ENCODE results near the gene PHACTR2.
"Not testable (repeated sequence)": the region's sequence is repeated elsewhere in the genome, so short reads cannot be mapped to it uniquely, and the experiment has no call there.

The PHACTR2 gene

DNA sequence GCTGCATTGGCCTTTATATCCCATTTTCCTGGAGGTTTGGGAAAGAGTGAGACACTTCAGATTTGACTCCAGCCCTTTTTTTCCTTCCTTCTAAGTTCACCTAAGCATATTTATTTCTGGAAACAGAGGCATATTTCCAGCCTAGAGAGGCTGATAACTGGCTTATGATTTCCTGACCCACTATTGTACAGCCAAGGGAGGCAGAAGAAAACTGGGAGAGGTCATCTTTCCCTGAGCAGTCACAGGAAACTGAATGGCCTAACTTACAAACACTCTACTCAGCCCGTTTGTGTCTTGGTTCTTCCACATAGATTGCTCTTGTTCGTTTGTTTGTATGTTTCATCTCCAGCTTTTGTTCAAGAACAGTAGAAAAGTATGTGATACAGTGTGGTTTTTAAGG lies 101.2 kb downstream of the PHACTR2 start:
- Histone ChIP-seq H3K27me3 (ENCODE audit: control insufficient read depth, insufficient read depth, low read length, poor library complexity, severe bottlenecking) (no peaks in the 10 kb centered on the region), H3K27ac (ENCODE audit: insufficient read depth, low read depth, low read length, poor library complexity, severe bottlenecking) (no peak overlapping the region), H3K36me3 (ENCODE audit: control insufficient read depth, insufficient read depth, low read length) (peaks cover 5% of the 10 kb centered on the region), H3K4me3 (ENCODE audit: insufficient read depth, low read depth, low read length) (no peak overlapping the region), H3K4me1 (ENCODE audit: control insufficient read depth, insufficient read depth, low read length) (no peaks in the 10 kb centered on the region), H3K9me3 (ENCODE audit: control insufficient read depth, low read length) (no peaks in the 10 kb centered on the region)
- WGBS, 2 experiments, result 88 to 93% methylated on average over 2 of the region's 2 CpGs

DNA sequence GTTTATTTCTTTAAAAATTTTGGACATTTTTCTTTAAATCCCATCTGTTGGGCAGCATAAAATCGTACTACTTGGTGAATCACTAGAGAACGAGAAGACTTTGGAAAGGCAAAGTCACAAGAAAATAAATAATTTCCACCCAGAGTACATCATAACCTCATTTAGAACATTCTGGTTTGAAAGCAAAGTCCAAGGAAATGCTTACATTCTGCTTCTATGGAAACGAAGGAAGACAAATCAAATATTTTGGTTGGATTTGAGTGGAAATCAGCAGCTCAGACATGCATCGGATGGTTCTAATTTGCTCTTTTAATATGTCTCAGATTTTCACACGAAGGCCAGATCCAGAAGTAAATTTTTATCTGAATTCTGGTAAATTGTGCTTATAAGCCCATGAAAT lies 104.7 kb downstream of the PHACTR2 start:
- 96 to 98% methylated on average over 5 of the region's 5 CpGs for WGBS, 2 experiments
- H3K27me3 ChIP-seq (ENCODE audit: control insufficient read depth, insufficient read depth, low read length, poor library complexity, severe bottlenecking), result no peaks in the 10 kb centered on the region
- no peaks in the 10 kb centered on the region for H3K4me1 ChIP-seq (ENCODE audit: control insufficient read depth, insufficient read depth, low read length)
- no peak overlapping the region for H3K4me3 ChIP-seq (ENCODE audit: insufficient read depth, low read depth, low read length)
- peaks cover 6% of the 10 kb centered on the region for H3K36me3 ChIP-seq (ENCODE audit: control insufficient read depth, insufficient read depth, low read length)
- H3K27ac ChIP-seq (ENCODE audit: insufficient read depth, low read depth, low read length, poor library complexity, severe bottlenecking), result no peak overlapping the region
- H3K9me3 ChIP-seq (ENCODE audit: control insufficient read depth, low read length), result no peaks in the 10 kb centered on the region

DNA sequence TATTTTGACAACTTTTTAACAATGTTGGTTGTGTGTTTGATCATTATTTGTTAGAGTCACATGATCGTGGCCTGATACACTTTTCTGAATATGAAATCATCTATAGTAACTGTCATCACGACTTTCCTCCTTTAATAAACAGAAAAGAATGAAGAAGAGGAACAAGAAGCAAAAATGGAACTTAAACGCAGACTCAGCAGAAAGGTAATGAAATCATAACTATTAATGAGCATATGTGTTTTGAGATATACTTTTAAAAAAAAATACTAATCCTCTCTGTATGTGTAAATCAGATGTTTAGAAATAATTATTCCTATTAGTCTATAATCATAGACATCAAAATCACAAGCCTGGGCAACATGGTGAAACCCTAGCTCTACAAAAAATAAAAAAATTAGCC lies 105.3 kb downstream of the PHACTR2 start:
- 94% methylated on average over 2 of the region's 3 CpGs; no CpG with 5 or more reads in 1 of the 2 experiments for WGBS, 2 experiments
- H3K4me1 ChIP-seq (ENCODE audit: control insufficient read depth, insufficient read depth, low read length), result no peaks in the 10 kb centered on the region
- no peaks in the 10 kb centered on the region for H3K9me3 ChIP-seq (ENCODE audit: control insufficient read depth, low read length)
- H3K27me3 ChIP-seq (ENCODE audit: control insufficient read depth, insufficient read depth, low read length, poor library complexity, severe bottlenecking), result no peaks in the 10 kb centered on the region
- no peak overlapping the region for H3K4me3 ChIP-seq (ENCODE audit: insufficient read depth, low read depth, low read length)
- H3K36me3 ChIP-seq (ENCODE audit: control insufficient read depth, insufficient read depth, low read length), result peaks cover 6% of the 10 kb centered on the region
- no peak overlapping the region for H3K27ac ChIP-seq (ENCODE audit: insufficient read depth, low read depth, low read length, poor library complexity, severe bottlenecking)

DNA sequence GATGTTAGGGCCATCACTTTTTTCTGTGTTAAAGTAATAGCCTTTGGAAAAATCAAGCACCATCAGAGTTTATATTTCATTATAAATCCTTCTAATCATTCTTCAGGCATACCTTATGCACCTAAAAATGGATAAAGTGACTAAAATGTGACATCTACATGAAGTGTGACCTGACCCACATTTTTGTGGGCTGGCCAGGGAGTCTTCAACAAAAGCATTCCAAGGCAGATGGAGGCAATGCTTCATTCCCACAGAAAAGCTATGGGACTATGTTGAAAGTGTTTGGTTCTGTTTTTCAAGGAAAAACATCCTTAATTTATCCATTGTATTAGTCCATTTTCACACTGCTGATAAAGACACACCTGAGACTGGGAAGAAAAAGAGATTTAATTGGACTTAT lies 106.6 kb downstream of the PHACTR2 start:
- H3K27me3 ChIP-seq (ENCODE audit: control insufficient read depth, insufficient read depth, low read length, poor library complexity, severe bottlenecking), result no peaks in the 10 kb centered on the region
- H3K9me3 ChIP-seq (ENCODE audit: control insufficient read depth, low read length), result no peaks in the 10 kb centered on the region
- peaks cover 6% of the 10 kb centered on the region for H3K36me3 ChIP-seq (ENCODE audit: control insufficient read depth, insufficient read depth, low read length)
- no peak overlapping the region for H3K27ac ChIP-seq (ENCODE audit: insufficient read depth, low read depth, low read length, poor library complexity, severe bottlenecking)
- H3K4me3 ChIP-seq (ENCODE audit: insufficient read depth, low read depth, low read length), result no peak overlapping the region
- no peaks in the 10 kb centered on the region for H3K4me1 ChIP-seq (ENCODE audit: control insufficient read depth, insufficient read depth, low read length)

DNA sequence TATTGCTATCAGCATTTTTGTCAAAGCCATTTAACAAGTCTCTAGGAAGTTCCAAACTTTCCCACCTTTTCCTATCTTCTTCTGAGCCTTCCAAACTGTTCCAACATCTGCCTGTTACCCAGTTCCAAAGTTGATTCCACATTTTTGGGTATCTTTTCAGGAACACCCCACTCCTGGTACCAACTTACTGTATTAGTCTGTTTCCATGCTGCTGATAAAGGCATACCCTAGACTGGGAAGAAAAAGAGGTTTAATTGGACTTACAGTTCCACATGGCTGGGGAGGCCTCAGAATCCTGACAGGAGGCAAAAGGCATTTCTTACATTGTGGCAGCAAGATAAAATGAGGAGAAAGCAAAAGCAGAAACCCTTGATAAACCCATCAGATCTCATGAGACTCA lies 108.6 kb downstream of the PHACTR2 start:
- H3K27me3 ChIP-seq (ENCODE audit: control insufficient read depth, insufficient read depth, low read length, poor library complexity, severe bottlenecking); H3K36me3 ChIP-seq (ENCODE audit: control insufficient read depth, insufficient read depth, low read length); H3K4me1 ChIP-seq (ENCODE audit: control insufficient read depth, insufficient read depth, low read length); H3K27ac ChIP-seq (ENCODE audit: insufficient read depth, low read depth, low read length, poor library complexity, severe bottlenecking); H3K4me3 ChIP-seq (ENCODE audit: insufficient read depth, low read depth, low read length); H3K9me3 ChIP-seq (ENCODE audit: control insufficient read depth, low read length): not testable (repeated sequence)

DNA sequence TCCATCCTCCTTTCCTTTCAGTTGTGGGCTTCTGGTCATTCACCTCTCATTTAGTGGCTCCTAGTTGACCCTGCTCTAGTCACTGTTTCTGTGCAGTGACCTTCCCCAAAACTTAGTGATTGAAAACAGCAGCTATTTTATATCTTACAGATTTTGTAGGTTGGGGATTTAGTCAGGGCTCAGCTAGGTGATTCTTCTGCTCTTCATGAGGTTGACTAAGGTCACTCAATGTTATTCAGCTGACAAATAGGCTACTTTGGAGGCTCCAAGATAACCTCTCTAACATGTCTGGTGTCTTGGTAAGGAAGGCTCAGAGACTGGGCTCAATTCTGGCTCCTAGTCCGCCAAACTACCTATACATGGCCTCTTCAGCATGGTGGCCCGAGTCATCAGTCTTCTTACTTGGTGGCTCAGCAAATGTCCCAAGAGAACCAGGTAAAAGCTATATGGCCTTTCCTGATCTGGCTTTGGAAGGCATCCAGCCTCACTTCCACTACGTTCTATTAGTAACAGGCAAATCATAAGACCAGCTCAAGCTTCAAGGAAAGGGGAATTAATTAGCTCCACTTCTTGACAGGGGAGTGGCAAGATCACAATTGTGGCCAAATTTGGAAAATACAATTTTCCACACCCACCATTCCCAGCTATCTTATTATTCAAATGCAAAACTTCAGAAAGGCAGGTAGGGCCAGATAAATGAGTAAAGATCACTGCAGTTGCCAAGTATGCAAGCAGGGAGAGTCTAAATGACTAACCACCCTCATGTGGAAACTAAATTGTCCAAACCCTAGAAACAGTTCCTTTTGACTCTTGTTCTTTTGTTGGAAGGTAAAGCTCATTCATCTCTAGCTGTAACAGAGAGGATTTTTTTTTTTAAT lies 114.9 kb downstream of the PHACTR2 start:
- Histone ChIP-seq H3K4me3 (ENCODE audit: insufficient read depth, low read depth, low read length) (no peak overlapping the region), H3K4me1 (ENCODE audit: control insufficient read depth, insufficient read depth, low read length) (no peaks in the 10 kb centered on the region), H3K27me3 (ENCODE audit: control insufficient read depth, insufficient read depth, low read length, poor library complexity, severe bottlenecking) (no peaks in the 10 kb centered on the region), H3K27ac (ENCODE audit: insufficient read depth, low read depth, low read length, poor library complexity, severe bottlenecking) (no peak overlapping the region), H3K36me3 (ENCODE audit: control insufficient read depth, insufficient read depth, low read length) (no peaks in the 10 kb centered on the region), H3K9me3 (ENCODE audit: control insufficient read depth, low read length) (no peaks in the 10 kb centered on the region)
- WGBS, 2 experiments, result 89 to 96% methylated on average over 3 of the region's 3 CpGs

DNA sequence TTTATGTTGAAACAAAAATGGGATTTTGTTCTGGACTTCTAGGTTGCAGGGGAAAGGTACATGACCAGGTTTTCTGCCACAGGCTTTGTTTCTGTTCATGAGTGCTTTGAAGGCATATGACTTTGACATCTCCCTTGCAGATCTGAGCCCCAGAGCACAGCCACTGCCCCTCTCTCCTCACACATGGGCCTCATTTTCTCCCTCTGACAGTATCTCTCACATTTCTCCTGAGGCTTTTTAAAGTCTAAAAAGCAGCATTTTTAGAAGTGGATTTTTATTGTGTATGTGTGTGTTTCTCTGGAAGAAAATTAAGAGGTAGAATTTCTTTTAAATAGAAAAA lies 115.5 kb downstream of the PHACTR2 start:
- H3K4me1 ChIP-seq (ENCODE audit: control insufficient read depth, insufficient read depth, low read length), result no peaks in the 10 kb centered on the region
- H3K36me3 ChIP-seq (ENCODE audit: control insufficient read depth, insufficient read depth, low read length), result no peaks in the 10 kb centered on the region
- no peaks in the 10 kb centered on the region for H3K9me3 ChIP-seq (ENCODE audit: control insufficient read depth, low read length)
- H3K4me3 ChIP-seq (ENCODE audit: insufficient read depth, low read depth, low read length), result no peak overlapping the region
- H3K27ac ChIP-seq (ENCODE audit: insufficient read depth, low read depth, low read length, poor library complexity, severe bottlenecking), result no peak overlapping the region
- no peaks in the 10 kb centered on the region for H3K27me3 ChIP-seq (ENCODE audit: control insufficient read depth, insufficient read depth, low read length, poor library complexity, severe bottlenecking)

DNA sequence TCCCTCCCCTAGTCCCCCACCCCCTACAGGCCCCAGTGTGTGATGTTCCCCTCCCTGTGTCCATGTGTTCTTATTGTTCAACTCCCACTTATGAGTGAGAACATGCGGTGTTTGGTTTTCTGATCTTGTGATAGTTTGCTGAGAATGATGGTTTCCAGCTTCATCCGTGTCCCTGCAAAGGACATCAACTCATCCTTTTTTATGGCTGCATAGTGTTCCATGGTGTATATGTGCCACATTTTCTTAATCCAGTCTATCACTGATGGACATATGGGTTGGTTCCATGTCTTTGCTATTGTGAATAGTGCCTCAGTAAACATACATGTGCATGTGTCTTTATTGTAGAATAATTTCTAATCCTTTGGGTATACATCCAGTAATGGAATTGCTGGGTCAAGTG lies 118.8 kb downstream of the PHACTR2 start:
- not testable (repeated sequence) for H3K4me3 ChIP-seq (ENCODE audit: insufficient read depth, low read depth, low read length); H3K4me1 ChIP-seq (ENCODE audit: control insufficient read depth, insufficient read depth, low read length); H3K9me3 ChIP-seq (ENCODE audit: control insufficient read depth, low read length); H3K27me3 ChIP-seq (ENCODE audit: control insufficient read depth, insufficient read depth, low read length, poor library complexity, severe bottlenecking); H3K36me3 ChIP-seq (ENCODE audit: control insufficient read depth, insufficient read depth, low read length); H3K27ac ChIP-seq (ENCODE audit: insufficient read depth, low read depth, low read length, poor library complexity, severe bottlenecking)
- 98 to 100% methylated on average over 1 to 2 of the region's 2 CpGs for WGBS, 2 experiments

DNA sequence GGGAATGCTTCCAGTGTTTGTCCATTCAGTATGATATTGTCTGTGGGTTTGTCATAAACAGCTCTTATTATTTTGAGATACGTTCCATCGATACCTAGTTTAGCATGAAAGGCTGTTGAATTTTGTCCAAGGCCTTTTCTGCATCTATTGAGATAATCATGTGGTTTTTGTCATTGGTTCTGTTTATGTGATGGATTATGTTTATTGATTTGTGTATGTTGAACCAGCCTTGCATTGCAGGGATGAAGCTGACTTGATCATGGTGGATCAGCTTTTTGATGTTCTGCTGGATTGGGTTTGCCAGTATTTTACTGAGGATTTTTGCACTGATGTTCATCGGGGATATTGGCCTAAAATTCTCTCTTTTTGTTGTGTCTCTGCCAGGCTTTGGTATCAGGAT lies 120.7 kb downstream of the PHACTR2 start:
- 98 to 100% methylated on average over 3 of the region's 3 CpGs for WGBS, 2 experiments
- not testable (repeated sequence) for H3K27ac ChIP-seq (ENCODE audit: insufficient read depth, low read depth, low read length, poor library complexity, severe bottlenecking); H3K4me3 ChIP-seq (ENCODE audit: insufficient read depth, low read depth, low read length); H3K36me3 ChIP-seq (ENCODE audit: control insufficient read depth, insufficient read depth, low read length); H3K27me3 ChIP-seq (ENCODE audit: control insufficient read depth, insufficient read depth, low read length, poor library complexity, severe bottlenecking); H3K4me1 ChIP-seq (ENCODE audit: control insufficient read depth, insufficient read depth, low read length); H3K9me3 ChIP-seq (ENCODE audit: control insufficient read depth, low read length)

DNA sequence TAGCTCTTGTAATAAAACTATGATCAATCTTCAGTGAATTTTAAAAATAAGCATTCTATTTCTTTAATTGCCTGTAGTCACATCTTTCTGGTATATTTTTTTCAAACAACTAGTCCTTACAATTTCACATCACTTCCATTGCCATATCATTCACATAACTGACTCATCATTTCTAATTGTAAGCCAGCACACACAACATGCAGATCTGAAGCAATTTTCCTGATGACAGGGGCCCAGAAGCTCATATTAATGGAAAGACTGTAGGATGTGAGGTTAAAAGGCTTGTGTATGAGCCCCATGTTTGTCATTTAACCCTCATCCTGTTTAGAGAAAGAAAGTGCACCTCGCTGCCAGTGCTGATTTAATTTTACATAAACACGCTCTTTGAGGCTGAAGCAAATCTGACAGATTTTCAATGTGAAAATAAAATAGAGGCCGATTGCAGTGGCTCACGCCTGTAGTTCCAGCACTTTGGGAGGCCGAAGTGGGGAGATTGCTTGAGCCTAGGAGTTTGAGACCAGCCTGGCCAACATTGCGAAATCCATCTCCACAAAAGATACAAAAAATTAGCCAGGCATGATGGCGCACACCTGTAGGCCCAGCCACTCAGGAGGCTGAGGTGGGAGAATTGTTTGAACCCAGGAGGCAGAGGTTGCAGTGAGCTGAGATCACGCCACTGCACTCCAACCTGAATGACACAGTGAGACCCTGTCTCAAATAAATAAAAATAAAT lies 125.2 kb downstream of the PHACTR2 start:
- Histone ChIP-seq H3K36me3 (ENCODE audit: control insufficient read depth, insufficient read depth, low read length) (no peaks in the 10 kb centered on the region), H3K9me3 (ENCODE audit: control insufficient read depth, low read length) (peaks cover 2% of the 10 kb centered on the region), H3K27me3 (ENCODE audit: control insufficient read depth, insufficient read depth, low read length, poor library complexity, severe bottlenecking) (no peaks in the 10 kb centered on the region), H3K27ac (ENCODE audit: insufficient read depth, low read depth, low read length, poor library complexity, severe bottlenecking) (no peak overlapping the region), H3K4me3 (ENCODE audit: insufficient read depth, low read depth, low read length) (no peak overlapping the region), H3K4me1 (ENCODE audit: control insufficient read depth, insufficient read depth, low read length) (no peaks in the 10 kb centered on the region)
- WGBS, 2 experiments, result 93 to 97% methylated on average over 6 to 8 of the region's 8 CpGs
